A673 (cell line): ENCODE results near the gene TMEM161B.

Experiments used
- CTCF ChIP-seq: fragments of 300-800, 200-600 bp; sonication (generic); conservative IDR thresholded peaks from 2 replicates; pipeline ENCODE4 v1.5.1; 2017; ENCODE audit warnings: low read depth, mild to moderate bottlenecking, antibody characterized with exemption, low read length, moderate library complexity, mixed read lengths
- EZH2 ChIP-seq: fragments of 200-600 bp; sonication (generic); IDR thresholded peaks from 2 replicates; pipeline ENCODE4 v1.6.1; 2017; ENCODE audit warnings: borderline replicate concordance, low read depth, mild to moderate bottlenecking, mixed read lengths, antibody characterized with exemption, low read length; ENCODE audit not compliant: poor library complexity, severe bottlenecking

GRCh38 chr5:88276378-88276777, 7.7 kb upstream of the TMEM161B start:
- TF ChIP-seq CTCF (no peak), EZH2 (no peak)
